Aorta (tissue), 5 donors: ENCODE results near the gene SLC8A1. TPM values are rescaled to one million over a fixed set of nuclear protein-coding genes. Genes with fewer than 3 reads are reported as not detected.

Experiments
- ATAC-seq: fragments of 200-7000 bp; cut with Tn5 transposase; one replicate; pipeline ENCODE4 v1.9.1; 2022; ENCODE audit warnings: moderate library complexity; ENCODE audit not compliant: low FRiP score
- DNase-seq, 2 donors: peaks; one replicate each; pipeline ENCODE4 v3.0.0-alpha.2; 2020
- H3K27ac ChIP-seq, 2 donors: one replicate each; pipeline ENCODE4 v1.5.1; 2013; ENCODE audit warnings: low read length in 2 of 2, mild to moderate bottlenecking in 2 of 2, moderate library complexity in 2 of 2, control low read depth in 1 of 2, inconsistent platforms in 1 of 2, low read depth in 1 of 2
- H3K27me3 ChIP-seq, 2 donors: one replicate each; pipeline ENCODE4 v1.6.1; 2013; ENCODE audit warnings: control low read depth in 1 of 2, low read length in 1 of 2, mild to moderate bottlenecking in 1 of 2, moderate library complexity in 1 of 2; ENCODE audit not compliant: insufficient read depth in 2 of 2, control insufficient read depth in 1 of 2
- H3K36me3 ChIP-seq, 2 donors: one replicate each; pipeline ENCODE4 v1.6.1; 2013; ENCODE audit warnings: control low read depth in 1 of 2, low read length in 1 of 2, mild to moderate bottlenecking in 1 of 2; ENCODE audit not compliant: insufficient read depth in 2 of 2, control insufficient read depth in 1 of 2
- H3K4me1 ChIP-seq, 2 donors: one replicate each; pipeline ENCODE4 v1.6.1; 2013; ENCODE audit warnings: low read length in 2 of 2, control low read depth in 1 of 2, mild to moderate bottlenecking in 1 of 2, moderate library complexity in 1 of 2; ENCODE audit not compliant: insufficient read depth in 2 of 2, control insufficient read depth in 1 of 2
- H3K4me3 ChIP-seq, 2 donors: one replicate each; pipeline ENCODE4 v1.5.1; 2013; ENCODE audit warnings: low read length in 2 of 2, control low read depth in 1 of 2, mild to moderate bottlenecking in 1 of 2
- H3K9me3 ChIP-seq: one replicate; pipeline ENCODE4 v1.6.1; 2013; ENCODE audit warnings: mild to moderate bottlenecking, low read length; ENCODE audit not compliant: control insufficient read depth
- WGBS, 2 donors: extraction: QIAGEN DNeasy Blood & Tissue Kit; methylation state at CpG; one replicate each; pipeline ENCODE4 v1.1.7; 2013; 5-methylcytosine and 5-hydroxymethylcytosine counted together
- intact Hi-C, 2 donors: fragments of 100-400 bp; cut with DNase I; formaldehyde crosslinking; loops; one replicate each; pipeline versions ENCODE4 v1.14.2 to v1.15.0; 2022
- polyA plus RNA-seq, 2 donors: library from polyadenylated mRNA; stranded (reverse); fragments of 200-250 nt; gene quantifications; one replicate each; pipeline ENCODE4 v1.2.3, GENCODE V29; 2013
- total RNA-seq, 2 donors: library from RNA; stranded (reverse); fragmentation: NEBNext Ultra II Directional; extraction: Animal tissue kit (Norgen Biotek cat#: 25700); gene quantifications; one replicate each; pipeline ENCODE4 v1.2.1, GENCODE V29; 2021
- donor health status: healthy with polysubstance abuse.
- donor health status: Bipolar disorder and iron deficiency.
- donor health status: DM: no; HTN: no; CAD: no.
- donor health status: DM: no; HTN: no; CAD: no.
- donor health status: DM: yes; HTN: yes; CAD: no.

Gene SLC8A1
- total and polyA plus RNA-seq, 4 donors, result 0.38 to 35.9 (median 15.7) TPM

DNA sequence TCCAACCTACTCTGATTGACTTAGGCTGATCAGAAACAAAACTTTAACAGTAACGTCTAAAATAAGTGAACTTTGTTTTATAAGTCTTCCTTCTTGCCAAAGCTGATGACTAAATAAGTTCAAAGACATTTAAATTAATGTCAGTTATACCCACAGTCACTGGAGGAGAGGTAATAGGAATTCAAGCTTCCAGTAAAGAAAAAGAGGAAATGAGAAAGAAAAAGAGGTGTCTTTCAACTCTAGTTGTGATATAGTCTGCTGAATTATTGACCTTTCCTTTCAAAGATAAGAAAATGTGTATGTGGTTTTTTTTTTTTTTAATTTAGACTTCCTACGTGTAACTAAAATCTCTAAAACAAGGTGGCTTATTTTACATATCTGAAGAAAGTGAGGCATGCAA lies 191.5 kb downstream of the SLC8A1 start:
- no peak overlapping the region for H3K27ac ChIP-seq
- no peaks in the 10 kb centered on the region for H3K36me3 ChIP-seq
- no peak for ATAC-seq
- WGBS, 2 donors, result 65 to 73% methylated on average over 2 of the region's 2 CpGs
- intact Hi-C loops, result no loop called here
- H3K4me1 ChIP-seq, result no peaks in the 10 kb centered on the region
- DNase-seq, result no peak
- no peaks in the 10 kb centered on the region for H3K27me3 ChIP-seq
- no peak overlapping the region for H3K4me3 ChIP-seq
- H3K9me3 ChIP-seq, result no peaks in the 10 kb centered on the region

DNA sequence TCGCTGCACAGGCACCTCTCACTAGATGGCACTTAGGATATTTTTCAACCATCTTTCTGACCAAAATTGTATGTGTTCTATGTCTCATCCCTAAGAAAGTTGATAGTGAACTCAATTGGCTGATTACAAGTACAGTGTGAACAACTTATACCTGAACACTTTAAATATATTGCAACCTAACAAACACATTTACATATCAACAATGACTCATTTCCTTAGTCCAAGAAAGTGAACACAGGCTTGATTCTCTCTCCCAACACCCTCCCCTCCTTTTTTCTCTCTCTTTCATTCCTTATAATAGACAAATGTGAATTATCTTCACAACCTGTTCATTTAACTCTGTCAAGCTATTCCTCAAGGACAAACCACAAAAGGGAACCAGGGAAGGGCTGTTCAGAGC lies 192.0 kb downstream of the SLC8A1 start:
- Histone ChIP-seq H3K9me3 (no peaks in the 10 kb centered on the region), H3K4me3 (no peak overlapping the region), H3K27me3 (no peaks in the 10 kb centered on the region), H3K27ac (no peak overlapping the region), H3K36me3 (no peaks in the 10 kb centered on the region), H3K4me1 (no peaks in the 10 kb centered on the region)
- DNase-seq, result no peak
- intact Hi-C loops, result no loop called here
- no peak for ATAC-seq
- 68 to 96% methylated on average over 1 of the region's 1 CpG for WGBS, 2 donors

GRCh38 chr2:40258135-40258457 lies 193.8 kb downstream of the SLC8A1 start:
- no peak for ATAC-seq
- Histone ChIP-seq H3K4me1 (no peaks in the 10 kb centered on the region), H3K9me3 (no peaks in the 10 kb centered on the region), H3K4me3 (no peak overlapping the region), H3K27me3 (no peaks in the 10 kb centered on the region), H3K36me3 (no peaks in the 10 kb centered on the region), H3K27ac (no peak overlapping the region)
- WGBS, 2 donors, result 81 to 85% methylated on average over 4 of the region's 4 CpGs
- intact Hi-C loops, result no loop called here
- DNase-seq, result no peak

DNA sequence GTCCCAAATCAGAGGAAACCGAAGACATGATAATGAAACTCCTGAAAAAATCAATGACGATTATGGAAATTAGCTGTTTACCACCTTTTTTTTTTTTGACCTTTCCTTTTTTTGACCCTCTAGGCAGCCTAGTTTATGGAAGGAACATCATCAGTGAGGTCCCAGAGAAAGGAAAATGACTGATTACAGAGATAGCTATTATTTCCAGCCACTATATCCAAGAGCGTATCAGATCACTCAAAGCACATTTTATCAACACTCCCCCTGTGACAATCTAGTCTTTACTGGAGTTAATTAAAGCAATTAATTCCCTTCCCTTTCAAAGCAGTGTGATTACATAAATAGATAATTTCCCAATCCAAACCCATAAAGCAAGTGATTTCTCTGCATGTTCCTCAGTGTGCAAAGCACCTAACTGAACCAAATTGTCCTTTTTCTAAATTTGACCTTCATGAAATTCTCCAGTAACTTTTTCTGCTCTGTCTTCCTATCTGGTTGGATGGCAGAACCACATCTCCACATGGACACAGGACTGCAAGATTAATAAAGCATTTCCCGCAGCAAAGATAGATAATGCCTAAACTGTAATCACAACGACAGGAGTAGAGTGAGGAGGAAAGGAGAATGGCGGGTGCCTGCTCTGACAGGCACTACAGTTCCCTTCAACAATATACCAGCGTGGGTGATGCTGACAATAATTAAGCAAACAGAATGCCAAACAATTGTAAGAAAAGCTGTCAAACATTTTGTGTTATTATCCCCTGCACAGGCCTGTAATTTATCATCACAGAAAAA lies 194.4 kb downstream of the SLC8A1 start:
- WGBS, 2 donors, result 95 to 96% methylated on average over 7 of the region's 7 CpGs
- no peak overlapping the region for H3K4me3 ChIP-seq
- ATAC-seq (no peak), DNase-seq (no peak)
- H3K27me3 ChIP-seq, result no peaks in the 10 kb centered on the region
- intact Hi-C loops, result no loop called here
- no peaks in the 10 kb centered on the region for H3K9me3 ChIP-seq
- no peaks in the 10 kb centered on the region for H3K4me1 ChIP-seq
- no peaks in the 10 kb centered on the region for H3K36me3 ChIP-seq
- H3K27ac ChIP-seq, result no peak overlapping the region

DNA sequence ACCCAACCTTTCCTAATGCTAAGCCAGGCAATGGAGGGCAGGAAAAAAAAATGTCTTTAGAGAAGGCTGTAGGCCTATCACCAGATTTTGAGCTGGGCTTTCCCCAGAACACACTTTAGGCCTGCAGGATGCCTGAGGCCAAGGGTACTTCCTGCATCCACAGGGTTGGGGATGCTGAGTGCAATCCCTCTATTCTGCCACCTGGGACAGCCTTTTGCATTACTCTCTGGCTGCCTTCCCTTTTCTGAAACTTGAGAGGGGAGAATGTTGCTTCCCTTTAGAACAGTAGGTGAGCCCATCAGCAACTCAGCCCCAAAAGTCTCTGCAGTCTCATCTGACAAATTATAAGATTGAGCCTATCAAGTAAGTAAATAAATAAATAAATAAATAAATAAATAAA lies 195.2 kb downstream of the SLC8A1 start:
- no peaks in the 10 kb centered on the region for H3K36me3 ChIP-seq
- no peak for DNase-seq

GRCh38 chr2:40256008-40256407 lies 195.9 kb downstream of the SLC8A1 start:
- ATAC-seq (no peak), DNase-seq (no peak)
- no peaks in the 10 kb centered on the region for H3K27me3 ChIP-seq
- intact Hi-C loops, result no loop called here
- no peaks in the 10 kb centered on the region for H3K4me1 ChIP-seq
- H3K27ac ChIP-seq, result no peak overlapping the region
- WGBS, 2 donors, result 97 to 98% methylated on average over 6 of the region's 6 CpGs
- H3K9me3 ChIP-seq, result no peaks in the 10 kb centered on the region
- H3K4me3 ChIP-seq, result no peak overlapping the region
- H3K36me3 ChIP-seq, result no peaks in the 10 kb centered on the region

More for the DNA sequence above, 195.2 kb downstream of the SLC8A1 start:
- Histone ChIP-seq H3K9me3 (no peaks in the 10 kb centered on the region), H3K4me3 (no peak overlapping the region), H3K27me3 (no peaks in the 10 kb centered on the region), H3K4me1 (no peaks in the 10 kb centered on the region), H3K27ac (no peak overlapping the region)
- intact Hi-C loops, result no loop called here
- no peak for ATAC-seq

DNA sequence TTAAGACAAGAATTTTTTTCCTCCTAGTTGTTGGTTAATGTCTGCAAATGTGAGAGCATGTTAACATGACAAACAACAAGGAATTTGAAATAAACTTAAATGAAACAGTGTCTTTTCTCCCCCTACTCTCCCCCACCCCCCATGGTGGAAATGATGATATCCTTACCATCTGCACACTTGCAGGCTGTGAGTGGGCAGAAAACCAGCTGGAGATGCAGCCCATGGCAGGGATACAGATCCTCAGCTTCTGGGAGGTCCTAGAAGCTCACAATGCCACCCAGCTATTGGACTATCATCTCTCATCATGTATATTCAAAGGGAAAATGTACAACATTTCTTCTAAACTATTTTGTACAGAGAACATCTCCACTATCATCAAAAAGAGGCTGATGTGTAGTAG lies 196.8 kb downstream of the SLC8A1 start:
- no peaks in the 10 kb centered on the region for H3K36me3 ChIP-seq
- no peaks in the 10 kb centered on the region for H3K4me1 ChIP-seq
- ATAC-seq (no peak), DNase-seq (no peak)
- intact Hi-C loops, result no loop called here
- H3K27me3 ChIP-seq, result no peaks in the 10 kb centered on the region
- H3K4me3 ChIP-seq, result no peak overlapping the region
- no peaks in the 10 kb centered on the region for H3K9me3 ChIP-seq
- H3K27ac ChIP-seq, result no peak overlapping the region

DNA sequence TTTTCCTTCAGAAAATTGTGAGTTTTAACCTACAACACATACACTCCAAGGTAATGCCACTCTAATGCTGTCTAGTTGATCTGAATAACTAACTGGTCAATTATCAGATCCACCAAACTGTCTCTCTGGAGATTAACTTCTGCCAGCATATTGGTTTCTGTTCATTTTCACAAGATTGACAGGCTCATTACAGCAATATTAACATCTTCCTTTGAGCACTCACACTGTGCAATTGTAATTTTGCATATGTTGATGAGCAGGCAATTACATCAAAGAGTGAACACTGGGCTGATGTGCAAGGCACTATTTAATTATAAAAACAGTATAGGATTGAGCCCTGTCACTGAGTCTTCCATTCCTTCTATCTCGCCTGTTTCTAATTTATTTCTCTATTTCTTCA lies 197.3 kb downstream of the SLC8A1 start:
- WGBS, 2 donors, result 96 to 100% methylated on average over 1 of the region's 1 CpG
- ATAC-seq, result no peak

DNA sequence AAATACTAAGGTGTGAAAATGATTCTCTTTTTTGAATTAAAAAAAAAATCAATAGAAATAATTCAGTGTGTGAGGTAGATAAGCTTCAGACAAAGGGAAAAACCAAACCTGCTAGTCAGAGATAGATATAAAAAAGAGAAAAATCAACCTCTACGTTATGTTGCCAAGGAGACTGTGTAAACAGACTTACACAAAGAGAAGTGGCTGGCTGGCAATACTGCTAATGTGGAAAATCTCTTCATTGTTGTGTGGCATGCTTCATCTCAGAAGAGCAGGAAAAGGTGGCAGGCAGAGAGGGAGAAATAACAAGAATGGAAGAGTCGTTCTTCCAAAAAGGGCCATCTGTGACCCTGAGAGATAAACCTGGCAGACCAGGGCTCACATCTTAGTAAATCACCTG lies 200.8 kb downstream of the SLC8A1 start:
- no peaks in the 10 kb centered on the region for H3K4me1 ChIP-seq
- no peak for ATAC-seq

More for the DNA sequence above, 197.3 kb downstream of the SLC8A1 start:
- H3K27me3 ChIP-seq, result no peaks in the 10 kb centered on the region
- no peak overlapping the region for H3K4me3 ChIP-seq
- H3K27ac ChIP-seq, result no peak overlapping the region
- H3K4me1 ChIP-seq, result no peaks in the 10 kb centered on the region
- no peaks in the 10 kb centered on the region for H3K36me3 ChIP-seq
- intact Hi-C loops, result no loop called here
- DNase-seq, result no peak
- no peaks in the 10 kb centered on the region for H3K9me3 ChIP-seq

More for the DNA sequence above, 200.8 kb downstream of the SLC8A1 start:
- 26 to 33% methylated on average over 2 of the region's 2 CpGs for WGBS, 2 donors
- H3K36me3 ChIP-seq, result no peaks in the 10 kb centered on the region
- H3K9me3 ChIP-seq, result no peaks in the 10 kb centered on the region
- no peaks in the 10 kb centered on the region for H3K27me3 ChIP-seq
- no peak for DNase-seq
- no peak overlapping the region for H3K27ac ChIP-seq
- intact Hi-C loops, result no loop called here
- H3K4me3 ChIP-seq, result no peak overlapping the region
